Measurements from ENCODE around the gene KCNIP4.
"Not testable (repeated sequence)": the region's sequence is repeated elsewhere in the genome, so short reads cannot be mapped to it uniquely, and the experiment has no call there.

The KCNIP4 gene

DNA sequence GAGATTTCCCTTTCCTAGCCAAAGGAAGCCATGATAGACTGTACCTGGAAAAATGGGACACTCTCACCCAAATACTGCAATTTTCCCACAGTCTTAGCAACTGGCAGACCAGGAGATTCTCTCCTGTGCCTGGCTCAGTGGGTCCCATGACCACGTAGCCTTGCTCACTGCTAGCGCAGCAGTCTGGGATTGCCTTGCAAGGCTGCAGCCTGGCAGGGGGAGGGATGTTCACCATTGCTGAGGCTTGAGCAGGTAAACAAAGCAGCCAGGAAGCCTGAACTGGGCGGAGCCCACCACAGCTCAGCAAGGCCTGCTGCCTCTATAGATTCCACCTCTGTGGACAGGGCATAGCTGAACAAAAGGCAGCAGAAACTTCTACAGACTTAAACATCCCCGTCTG lies 596.2 kb downstream of the KCNIP4 start:
- not testable (repeated sequence) for DNase-seq (ENCODE audit: low read depth)

DNA sequence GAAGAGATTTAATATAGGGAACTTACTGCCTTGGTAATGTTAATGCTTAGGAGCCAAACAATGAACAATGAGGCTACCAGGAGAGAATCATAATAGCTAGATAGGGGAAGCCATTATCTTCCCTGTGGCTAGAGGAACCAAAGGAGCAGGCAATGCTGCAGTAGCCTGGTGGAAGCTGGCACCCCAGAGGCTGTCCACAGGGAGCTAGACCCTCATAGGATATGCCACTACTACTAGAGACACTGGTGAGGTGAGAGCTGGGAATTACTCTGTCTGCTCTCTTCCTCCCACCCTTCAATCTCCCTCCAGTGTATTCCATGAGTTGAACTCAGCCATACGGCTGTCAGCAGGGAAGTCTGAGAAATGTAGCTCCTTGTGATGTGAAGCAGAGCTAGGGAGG lies 601.4 kb downstream of the KCNIP4 start:
- DNase-seq (ENCODE audit: low read depth) = no peak

DNA sequence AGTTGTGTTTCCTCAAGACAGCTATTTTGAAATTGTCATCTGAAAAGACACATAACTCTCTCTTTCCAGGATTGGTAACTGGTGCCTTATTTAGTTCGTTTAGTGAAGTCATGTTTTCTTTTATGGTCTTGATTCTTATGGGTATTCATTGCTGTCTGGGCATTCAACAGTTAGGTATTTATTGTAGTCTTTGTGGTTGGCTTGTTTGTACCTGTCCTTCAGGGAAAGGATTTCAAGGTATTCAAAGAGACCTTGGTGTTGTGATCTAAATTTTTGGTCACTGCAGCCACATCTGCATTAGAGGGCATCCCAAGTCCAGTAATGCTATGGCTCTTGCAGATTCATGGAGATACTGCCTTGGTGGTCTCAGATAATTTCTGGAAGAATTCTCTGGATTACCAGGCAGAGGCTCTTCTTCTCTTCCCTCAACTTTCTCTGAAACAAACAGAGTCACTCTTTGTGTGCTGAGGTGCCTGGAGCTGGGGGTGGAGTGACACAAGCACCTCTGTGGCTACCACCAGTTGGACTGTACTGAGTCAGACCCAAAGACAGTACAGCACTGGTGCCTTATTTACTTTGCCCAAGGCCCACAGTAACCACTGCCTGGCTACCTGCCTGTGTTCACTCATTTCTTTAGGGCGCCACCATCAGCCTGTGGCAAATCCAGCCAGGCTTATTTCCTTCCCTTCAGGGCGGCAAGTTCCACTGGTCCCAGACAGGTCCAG lies 620.4 kb downstream of the KCNIP4 start:
- DNase-seq (ENCODE audit: low read depth) = no peak

DNA sequence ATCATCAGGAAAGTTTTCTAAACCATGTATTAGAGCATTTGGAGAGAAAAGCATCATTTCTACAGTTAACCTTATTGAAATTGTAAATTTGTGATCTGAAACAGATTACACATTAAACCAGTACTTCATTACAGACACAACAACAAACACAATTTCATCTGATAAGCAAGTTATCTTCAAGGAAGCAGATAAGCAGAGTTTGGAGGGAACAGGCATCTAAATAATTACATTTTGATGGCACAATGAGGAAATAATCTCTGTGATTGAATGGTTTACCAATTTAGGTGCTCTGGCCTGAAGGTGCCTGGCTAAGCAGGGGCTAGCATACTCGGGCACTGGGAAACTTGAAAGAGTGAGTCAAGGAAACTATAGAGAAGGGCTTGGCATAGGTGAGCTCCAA lies 628.5 kb downstream of the KCNIP4 start:
- DNase-seq (ENCODE audit: low read depth) = no peak

DNA sequence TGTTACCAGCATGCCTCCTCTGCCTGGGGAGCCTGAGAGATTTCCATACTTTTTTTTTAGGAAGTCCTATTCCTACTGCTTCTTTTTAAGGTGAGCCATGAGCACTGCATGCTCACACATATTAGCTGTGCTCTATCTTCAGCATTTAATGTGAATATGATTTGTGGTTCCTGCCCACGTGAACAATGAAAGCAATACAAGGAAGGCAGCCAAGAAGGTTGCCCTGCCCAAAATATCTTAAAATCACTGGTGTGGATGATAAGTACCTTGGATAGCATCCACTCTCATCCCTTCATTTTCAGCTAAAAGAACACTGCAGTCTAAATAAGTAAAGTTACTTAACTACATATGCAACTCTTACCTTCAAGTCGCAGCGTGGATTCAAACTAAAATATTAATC lies 640.9 kb downstream of the KCNIP4 start:
- no peak for DNase-seq (ENCODE audit: low read depth)

DNA sequence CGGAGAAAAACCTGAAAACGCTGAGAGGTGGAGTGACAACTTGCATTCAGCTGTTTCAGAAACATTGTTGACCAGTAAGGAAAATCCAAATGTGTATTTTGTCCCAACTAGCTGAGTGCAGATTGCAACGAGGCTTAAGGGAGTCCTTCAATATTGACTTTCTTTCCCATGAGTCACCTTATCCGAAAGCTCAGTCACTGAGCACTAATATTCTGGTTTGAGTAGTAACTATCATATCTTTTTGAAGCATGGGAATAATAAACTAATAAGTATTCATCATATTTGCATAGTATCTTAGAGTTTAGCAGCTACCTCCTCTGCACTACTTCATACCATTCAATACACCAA lies 644.1 kb downstream of the KCNIP4 start:
- DNase-seq (ENCODE audit: low read depth) = no peak

DNA sequence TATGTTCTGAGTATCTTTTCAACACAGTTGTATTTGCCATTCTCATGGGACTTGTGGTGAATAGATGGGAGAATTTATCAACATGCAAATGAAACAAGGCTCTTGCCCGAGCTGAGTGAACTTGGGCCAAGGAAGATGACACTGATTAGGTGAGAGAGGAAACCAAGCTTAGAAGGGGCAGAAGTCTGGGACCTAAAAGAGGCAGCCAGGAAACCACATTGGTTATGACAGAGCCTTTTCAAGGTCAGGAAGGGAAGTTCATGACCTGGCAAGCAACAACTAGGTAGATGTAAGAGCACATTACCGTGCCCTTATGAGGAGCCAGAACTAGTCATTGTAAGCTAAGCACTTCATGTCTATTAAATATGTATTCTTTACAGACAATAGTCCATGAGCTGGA lies 658.0 kb downstream of the KCNIP4 start:
- no peak for DNase-seq (ENCODE audit: low read depth)

DNA sequence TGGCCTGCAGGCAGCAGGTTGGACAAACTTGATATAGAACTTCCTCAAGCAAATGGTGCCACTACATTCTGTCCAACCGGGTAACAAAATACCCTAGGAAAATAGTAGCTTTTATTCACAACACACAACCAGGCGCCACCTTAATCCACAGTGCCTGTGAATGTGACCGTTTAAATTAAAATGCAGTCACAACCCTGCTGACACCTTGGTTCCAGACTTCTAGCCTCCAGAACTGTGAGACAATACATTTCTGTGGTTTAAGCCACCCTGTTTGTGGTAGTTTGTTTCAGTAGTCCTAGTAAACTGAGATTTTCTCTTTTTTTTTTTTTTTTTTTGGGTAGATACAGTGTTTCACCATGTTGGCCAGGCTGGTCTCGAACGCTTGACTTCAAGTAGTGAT lies 672.5 kb downstream of the KCNIP4 start:
- no peak for DNase-seq (ENCODE audit: low read depth)

DNA sequence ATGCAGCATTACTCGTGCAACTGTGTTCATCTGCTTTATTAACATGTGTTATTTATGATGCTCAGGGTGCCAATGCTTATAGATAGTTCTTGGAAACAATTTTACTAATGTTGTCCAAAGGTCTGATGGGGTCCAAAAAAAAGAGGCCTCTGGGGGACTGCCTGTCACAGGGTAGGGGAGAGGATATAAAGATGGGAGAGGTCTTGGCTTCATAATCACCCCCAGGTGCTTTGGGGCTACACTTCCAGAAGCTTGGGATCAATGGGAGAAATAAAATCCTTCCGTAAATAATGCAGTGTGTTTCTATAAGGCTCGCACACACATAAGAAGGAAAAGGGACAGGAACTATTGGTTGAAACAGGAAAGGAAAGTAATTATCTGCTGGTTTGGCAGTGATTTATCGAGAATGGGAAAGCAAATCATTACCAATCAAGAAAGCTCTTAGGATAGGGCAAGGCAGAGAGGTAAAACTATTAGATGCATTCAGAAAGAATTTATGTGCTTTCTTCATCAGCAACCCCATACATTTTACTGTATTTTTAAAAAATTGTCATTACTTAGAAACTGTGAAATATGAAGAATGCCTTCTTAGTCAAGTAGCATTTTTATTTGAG lies 677.0 kb downstream of the KCNIP4 start:
- no peak for DNase-seq (ENCODE audit: low read depth)

DNA sequence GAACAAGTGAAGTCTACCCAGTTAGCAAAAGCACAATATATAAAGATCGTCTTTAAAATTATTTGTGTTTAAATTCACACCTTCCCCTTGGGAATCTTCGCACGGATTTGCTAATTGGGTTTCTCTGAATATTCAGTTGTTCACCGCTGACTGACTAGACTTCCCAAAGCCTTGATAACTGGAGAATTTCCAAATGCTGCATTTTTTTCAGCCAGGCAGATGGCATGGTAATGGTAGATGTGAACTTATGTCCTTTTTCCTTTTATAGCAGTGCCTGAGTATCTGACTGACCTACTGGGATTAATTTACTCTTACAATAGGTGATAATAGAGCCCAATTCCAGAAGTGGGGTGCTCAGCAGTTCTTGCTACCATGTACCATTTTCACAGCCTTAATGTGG lies 700.2 kb downstream of the KCNIP4 start:
- no peak for DNase-seq (ENCODE audit: low read depth)

DNA sequence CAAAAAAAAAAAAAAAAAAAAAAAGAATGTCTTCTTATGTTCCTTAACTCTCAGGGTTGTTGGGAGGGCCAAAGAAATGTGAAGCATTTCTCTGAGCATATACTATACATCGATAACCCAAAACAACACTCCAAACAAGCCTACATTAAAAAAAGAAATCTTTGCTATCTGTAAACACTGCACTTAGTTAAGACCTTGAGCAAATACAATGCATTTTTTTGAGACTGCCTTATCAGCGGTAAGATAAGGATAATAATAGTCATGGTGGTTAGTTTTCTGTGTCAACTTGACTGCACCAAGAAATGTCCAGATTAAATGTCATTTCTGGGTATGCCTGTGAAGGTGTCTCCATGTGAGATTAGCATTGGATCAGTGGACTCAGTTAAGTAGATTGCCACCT lies 706.4 kb downstream of the KCNIP4 start:
- no peak for DNase-seq (ENCODE audit: low read depth)

DNA sequence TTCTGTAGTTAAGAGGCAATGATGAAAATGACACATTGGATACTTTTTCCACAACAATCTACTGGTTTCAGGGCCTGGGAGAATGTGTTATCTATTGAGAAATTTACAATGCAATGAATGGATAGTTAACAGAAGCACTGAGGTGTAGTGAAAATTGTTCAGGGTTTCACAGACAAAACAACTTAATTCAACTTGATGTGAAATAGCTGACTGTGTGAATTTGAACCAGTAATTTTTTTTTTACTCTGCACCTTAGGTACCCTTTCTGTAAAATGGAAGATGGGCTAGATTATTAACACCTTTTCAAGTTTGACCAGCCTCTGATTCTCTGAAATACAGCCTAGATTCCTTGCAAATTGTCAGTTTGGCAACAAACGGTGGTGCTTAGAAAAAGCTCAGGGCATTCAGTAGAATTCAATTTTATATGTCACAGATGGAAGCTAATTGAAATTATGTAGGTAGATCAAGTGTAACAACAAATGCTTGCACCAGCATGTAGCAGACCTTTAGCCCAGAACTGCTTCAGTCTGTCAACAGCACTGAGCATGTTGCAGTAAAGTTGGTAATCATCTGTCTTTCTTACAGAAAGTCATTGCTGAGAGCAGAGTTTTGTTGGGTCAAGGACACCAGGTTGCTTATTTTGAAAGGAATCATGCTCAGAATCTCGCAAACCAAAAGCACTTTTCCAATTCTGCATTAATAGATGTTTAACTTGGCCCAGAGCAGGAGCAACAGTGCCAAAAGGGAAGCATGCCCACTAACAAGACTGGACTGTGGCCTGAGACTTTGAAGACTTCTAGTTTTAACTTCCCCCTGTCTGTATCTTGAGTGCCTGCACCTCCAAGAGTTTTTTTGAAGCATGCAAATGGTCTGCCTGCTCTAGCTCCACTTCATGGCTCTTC lies 721.7 kb downstream of the KCNIP4 start:
- no peak for DNase-seq (ENCODE audit: low read depth)

DNA sequence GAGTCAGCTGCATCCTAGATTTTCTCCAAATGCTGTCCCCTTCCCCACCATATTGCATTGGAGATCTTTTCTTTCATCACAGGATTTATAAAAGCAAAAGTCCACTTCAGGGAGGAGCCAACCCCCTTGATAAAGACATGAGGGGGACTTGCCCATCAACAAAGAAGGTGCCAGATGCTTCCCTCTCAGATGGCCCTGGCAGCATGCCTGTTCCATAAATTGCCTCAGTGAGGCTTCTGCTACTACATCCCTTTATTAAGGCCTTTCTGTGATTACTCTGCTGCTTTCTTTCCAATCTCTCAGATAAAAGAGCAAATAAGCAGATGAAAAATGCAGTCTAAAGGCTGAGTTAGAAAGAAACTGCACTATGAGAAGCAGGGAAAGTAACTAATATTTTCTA lies 736.7 kb downstream of the KCNIP4 start:
- DNase-seq (ENCODE audit: low read depth) = no peak

DNA sequence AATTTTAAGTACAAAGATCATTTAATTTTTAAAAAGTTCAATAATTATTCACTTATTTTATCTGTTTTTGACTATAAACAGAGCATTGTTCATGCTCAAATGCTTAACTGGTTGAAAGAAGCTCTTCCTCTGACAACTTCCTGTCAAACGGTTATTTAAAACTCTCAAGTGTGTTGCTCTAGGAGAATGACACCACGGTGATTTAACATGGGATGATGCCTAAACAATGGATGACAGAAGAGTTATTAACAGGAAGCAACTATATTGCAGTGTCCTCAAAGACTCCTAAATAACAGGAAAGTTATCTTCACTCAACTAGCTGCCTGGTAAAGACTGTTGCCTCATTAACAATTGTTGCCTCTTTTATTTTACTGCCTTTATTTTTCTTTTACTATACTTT lies 738.7 kb downstream of the KCNIP4 start:
- DNase-seq (ENCODE audit: low read depth) = no peak

DNA sequence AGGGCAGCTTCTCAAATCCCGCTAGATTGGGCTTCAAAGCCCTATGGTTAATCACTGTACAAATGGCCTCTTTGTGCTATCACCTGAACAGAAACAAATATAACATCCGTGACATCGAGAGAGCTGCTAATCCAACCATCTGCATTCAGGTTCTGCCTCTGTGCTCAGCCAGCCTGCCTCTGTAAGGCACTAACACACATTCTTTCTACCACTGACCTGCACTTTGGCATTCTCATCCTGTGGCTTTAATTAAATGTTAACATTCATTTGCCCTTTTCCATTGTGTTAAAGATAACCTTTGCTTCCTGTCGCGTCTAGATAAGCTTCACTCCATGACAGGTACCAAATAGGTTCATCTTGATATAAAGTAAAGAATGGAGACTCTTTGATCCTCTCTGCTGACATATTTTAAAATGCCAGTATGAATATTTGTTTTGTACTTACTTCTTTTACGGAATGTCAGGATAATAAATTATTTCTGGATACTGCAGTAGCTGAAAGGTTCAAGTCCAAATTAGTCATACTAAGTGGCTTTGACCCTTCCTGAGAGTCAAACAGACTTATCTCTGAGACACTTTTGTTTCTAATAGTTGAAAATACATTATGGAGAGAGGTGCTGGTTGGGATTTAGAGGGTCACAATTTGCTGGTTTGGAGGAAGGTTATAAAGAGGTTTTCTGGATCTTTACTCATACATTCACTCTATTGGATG lies 742.6 kb downstream of the KCNIP4 start:
- DNase-seq (ENCODE audit: low read depth) = no peak

DNA sequence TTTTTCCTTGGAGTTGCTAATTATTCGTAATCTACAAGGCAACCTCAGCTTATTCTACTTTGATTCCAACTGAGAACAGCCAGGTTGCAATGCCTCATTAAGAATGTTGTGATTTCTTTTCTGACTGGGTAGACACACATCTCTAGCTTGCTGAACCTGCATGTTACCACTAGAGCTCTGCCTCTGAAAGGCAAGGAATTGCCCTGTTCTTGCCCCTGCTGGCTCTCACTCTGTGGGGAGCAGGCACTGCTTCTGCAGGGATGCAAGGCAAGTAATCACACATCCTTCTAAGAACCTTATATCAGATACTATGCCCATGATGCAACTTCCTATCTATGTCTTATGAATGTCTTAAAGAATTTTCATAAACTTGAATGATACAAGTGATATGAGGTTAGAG lies 745.2 kb downstream of the KCNIP4 start:
- no peak for DNase-seq (ENCODE audit: low read depth)

DNA sequence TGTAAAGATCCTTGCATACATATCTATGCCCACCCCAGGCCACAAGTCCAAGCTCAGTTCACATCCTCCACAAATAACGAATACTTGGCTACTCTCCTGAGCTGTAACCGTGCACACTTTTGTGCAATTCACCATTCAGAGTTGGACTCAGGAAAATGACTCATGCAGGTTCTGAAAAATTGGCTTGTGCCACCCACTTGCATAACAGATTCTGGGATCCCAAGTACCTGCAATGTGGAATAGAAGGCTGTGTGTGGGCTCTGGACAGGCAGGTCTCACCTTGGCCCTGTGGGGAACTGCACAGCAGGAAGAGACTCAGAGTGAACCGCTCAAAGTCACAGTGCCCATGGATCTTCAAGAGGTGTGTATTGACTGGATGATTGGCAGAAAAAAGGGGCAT lies 745.6 kb downstream of the KCNIP4 start:
- no peak for DNase-seq (ENCODE audit: low read depth)

DNA sequence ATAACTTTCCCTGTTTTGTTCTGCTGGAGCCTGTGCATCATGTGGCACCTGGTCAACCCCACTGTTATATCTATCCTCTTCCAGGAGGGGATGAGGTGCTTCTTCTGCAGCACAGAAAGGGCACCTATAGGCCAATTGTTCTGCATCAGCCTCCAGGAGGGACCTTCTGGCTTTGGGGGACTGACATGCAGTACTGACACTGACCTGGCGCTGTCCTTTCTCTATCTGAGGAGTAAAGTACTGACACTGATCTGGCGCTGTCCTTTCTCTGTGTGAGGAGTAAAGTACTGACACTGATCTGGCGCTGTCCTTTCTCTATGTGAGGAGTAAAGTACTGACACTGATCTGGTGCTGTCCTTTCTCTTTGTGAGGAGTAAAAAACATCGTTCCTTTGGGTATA lies 749.9 kb downstream of the KCNIP4 start:
- no peak for DNase-seq (ENCODE audit: low read depth)

DNA sequence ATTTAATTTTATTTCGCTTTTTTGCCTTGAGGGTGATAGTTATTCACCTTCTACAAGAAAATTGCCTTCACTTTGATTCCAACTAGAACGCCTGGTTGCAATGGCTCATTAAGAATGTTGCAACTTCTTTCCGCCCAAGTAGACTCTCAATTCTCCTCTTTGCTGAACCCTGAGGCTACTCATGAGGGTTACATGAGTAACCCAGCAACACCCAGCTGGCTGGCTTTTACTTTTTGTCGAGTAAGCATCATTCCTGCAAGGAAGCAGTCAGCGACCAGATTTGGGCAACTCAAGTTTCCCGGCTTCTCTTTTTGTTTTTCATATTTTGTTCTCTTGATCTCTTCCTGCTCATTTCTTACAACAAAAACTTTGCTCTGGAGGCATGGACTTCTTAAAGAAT lies 752.9 kb downstream of the KCNIP4 start:
- DNase-seq (ENCODE audit: low read depth) = no peak

DNA sequence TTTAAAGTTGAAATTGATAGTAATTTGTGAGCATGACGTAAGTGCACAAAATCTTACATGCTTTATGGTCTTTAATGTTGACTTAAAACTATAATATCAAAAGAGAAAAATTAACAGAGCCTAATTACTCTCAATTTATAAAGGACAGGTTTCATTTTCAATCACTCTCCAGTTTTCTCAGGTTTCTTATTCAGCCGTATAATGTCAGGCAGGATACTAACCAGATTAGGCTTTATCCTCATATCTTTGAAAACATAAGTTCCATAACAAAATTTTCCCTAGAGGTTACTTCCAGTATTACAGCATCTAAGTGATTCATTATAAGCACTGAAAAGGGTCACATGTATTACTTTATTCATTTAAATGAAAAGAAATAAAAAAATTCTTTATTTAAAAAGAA lies 756.2 kb downstream of the KCNIP4 start:
- no peak for DNase-seq (ENCODE audit: low read depth)

DNA sequence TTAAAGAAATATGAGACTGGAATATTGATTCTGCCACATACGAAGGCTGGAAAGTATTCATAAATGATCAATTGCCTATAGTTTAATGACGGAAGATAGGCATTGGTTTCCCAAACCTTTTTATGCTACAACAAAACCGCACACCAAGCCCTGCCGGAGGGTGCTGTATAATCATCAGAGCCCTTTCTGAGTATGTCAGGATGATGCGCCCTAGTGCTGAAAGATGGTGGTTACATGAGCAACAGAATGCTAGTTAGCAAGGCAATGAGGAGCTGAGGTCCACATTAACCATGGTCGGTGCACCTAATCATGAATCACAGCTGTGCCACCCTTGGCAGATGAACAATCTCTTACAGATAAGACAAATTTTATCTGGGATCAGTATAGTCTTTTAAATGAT lies 757.3 kb downstream of the KCNIP4 start:
- no peak for DNase-seq (ENCODE audit: low read depth)

DNA sequence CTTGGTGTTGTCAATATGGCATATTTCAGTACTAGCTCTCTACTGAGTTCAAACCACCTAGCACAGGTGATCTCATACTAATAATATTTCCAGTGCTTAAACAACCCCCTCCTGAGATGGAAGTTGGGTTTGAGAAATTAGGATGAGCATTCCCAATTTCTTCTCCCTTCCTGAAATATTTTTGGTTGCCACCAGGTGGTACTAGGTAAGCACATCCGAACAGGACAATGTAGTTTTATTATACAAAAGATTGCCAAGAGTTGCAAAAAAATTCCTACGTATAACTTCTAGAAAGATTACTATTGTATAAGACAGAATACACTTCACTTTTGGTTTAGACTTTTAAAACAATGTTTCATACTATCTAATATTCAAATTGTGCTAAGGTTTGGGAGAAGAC lies 763.8 kb downstream of the KCNIP4 start:
- no peak for DNase-seq (ENCODE audit: low read depth)

DNA sequence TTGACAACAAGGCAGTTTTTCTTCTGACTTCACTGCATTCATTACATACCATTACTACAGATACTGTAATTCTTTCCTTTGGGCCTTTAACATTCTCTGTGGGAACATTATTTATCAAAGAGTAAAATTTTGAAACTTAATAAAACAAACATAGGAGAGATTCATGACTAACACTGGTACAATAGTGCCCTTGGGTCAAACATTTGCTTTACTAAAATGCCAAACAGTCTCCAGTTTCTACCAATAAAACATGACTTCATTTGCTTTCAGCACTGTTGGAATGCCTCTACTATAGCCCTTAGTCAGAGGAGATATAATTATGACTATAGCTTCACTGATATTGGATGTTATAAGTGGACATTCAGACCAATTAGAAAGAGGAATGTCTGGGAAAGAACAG lies 766.9 kb downstream of the KCNIP4 start:
- no peak for DNase-seq (ENCODE audit: low read depth)

Data from activated T-cell treated with anti-CD3 and anti-CD28 coated beads for 1 hour (primary cell).